ENCODE measurements around the gene ZNF33B. TPM values are rescaled to one million over a fixed set of nuclear protein-coding genes. Genes with fewer than 3 reads are reported as not detected.

The ZNF33B gene
- total and polyA plus RNA-seq, 9 of the 15 experiments (the other 6 are each of a cell fraction or from before 2014, with no cell fraction given): 6.9 to 23.9 (median 15.4) TPM

GRCh38 chr10:42637648-42638054 is 719 bp downstream of the ZNF33B start (continued):
- TF ChIP-seq CREB3 (tag; conservative IDR thresholded peaks at IDR 0.05; ENCODE audit: low read depth) (peak; percentile 75; the same call in 1 of the 2 replicates), GATAD2A (IDR thresholded peaks at IDR 0.05) (peak; percentile 33; the same call in 1 of the 2 replicates)

- no peak for FAIRE-seq
- peaks cover 9 to 23% of the 10 kb centered on the region in 2 experiments; a peak in 4 of 5 replicates for H3K4me1 ChIP-seq (replicated peaks in 1 of 2; ENCODE audit: control insufficient read depth in 2 of 2, insufficient read depth in 2 of 2, low read length in 2 of 2)
- peak overlapping the region; percentile 77; the same call in 1 of the 2 replicates for H3K4me3 ChIP-seq
- peak; percentile 40; the same call in 1 of the 2 replicates for TF ChIP-seq LEF1 (IDR thresholded peaks at IDR 0.05)
- 0 out of 2 replicates have a peak, but pooled peaks have one; percentile 39 for TF ChIP-seq CUX1 (CRISPR knock-in tag; IDR thresholded peaks at IDR 0.05)
- TF ChIP-seq KLF16 (IDR thresholded peaks at IDR 0.05): no peak
- peak overlapping the region; percentile 97 for H3K4me2 ChIP-seq (ENCODE audit: insufficient read depth, low read length)
- CTCF ChIA-PET (ENCODE audit: low intra/inter-chr PET ratio): no interaction called here
- POLR2A ChIA-PET: interaction anchor here (1.0 to 1.7 kb wide), 3 partner anchors 9 to 17 kb away, joined by 4 read pairs; no protein-coding TSS in a partner anchor
- in situ Hi-C loops (cut with MboI) (no loop called here), intact Hi-C loops (cut with micrococcal nuclease) (loop anchor here (5.0 to 10.0 kb wide), 2 partner anchors 145 to 272 kb away; partner anchors contain the start of gene BMS1)
- H3K36me3 ChIP-seq (ENCODE audit: control insufficient read depth, insufficient read depth, low read length): peaks cover 9% of the 10 kb centered on the region; the same call in 2 of the 3 replicates
- peaks cover 35% of the 10 kb centered on the region; the same call in 2 of the 3 replicates for H3K79me2 ChIP-seq (ENCODE audit: control insufficient read depth, insufficient read depth, low read length)
- 12% methylated on average over 3 of the region's 3 CpGs for WGBS (ENCODE audit: insufficient coverage, low coverage, missing lambda C conversion rate)
- peak overlapping the region; percentile 96 for H2AFZ ChIP-seq (ENCODE audit: low read depth, low read length)
- H3K9me1 ChIP-seq (ENCODE audit: control insufficient read depth, insufficient read depth, low read length): no peaks in the 10 kb centered on the region
- no peaks in the 10 kb centered on the region for H4K20me1 ChIP-seq (replicated peaks; ENCODE audit: control insufficient read depth, insufficient read depth, low read length)
- no peak for ATAC-seq
- H3K9me3 ChIP-seq (replicated peaks; ENCODE audit: control insufficient read depth, insufficient read depth, low read depth, low read length): no peaks in the 10 kb centered on the region
- peak overlapping the region; percentile 53 to 78; a peak in 2 of 4 replicates for H3K9ac ChIP-seq (ENCODE audit: insufficient read depth in 1 of 2, low read depth in 2 of 2, low read length in 2 of 2)
- DNase-seq (ENCODE audit: extremely low read depth in 1 of 4, low spot score in 3 of 4): no peak
- peak overlapping the region; percentile 92; the same call in 2 of the 3 replicates for H3K27ac ChIP-seq (ENCODE audit: extremely low read depth, low read depth, low read length)
- H3K27me3 ChIP-seq (ENCODE audit: control insufficient read depth in 2 of 2, insufficient read depth in 2 of 2, low read length in 2 of 2): no peaks in the 10 kb centered on the region
- BruUV-seq (replicated peaks): no TSS peak
Measured at GRCh38 chr10:42637142-42637541, 1.2 kb downstream of the ZNF33B start.
